Upper lobe of left lung (tissue), 4 donors: ENCODE measurements around the gene PSORS1C2.

ENCODE experiments used
- CTCF ChIP-seq, 6 experiments: fragments of 450-650 bp in 4 of 6; fragments of 200-600 bp in 2 of 6; sonication (generic) in 2 of 6; IDR thresholded peaks; one replicate each; pipeline ENCODE4 v1.5.1; 2016 to 2019; ENCODE audit warnings: antibody characterized with exemption in 6 of 6
- POLR2A ChIP-seq, 4 donors: fragments of 450-650 bp; IDR thresholded peaks; one replicate each; pipeline ENCODE4 v1.5.1; 2016 to 2017; ENCODE audit warnings: antibody characterized with exemption in 4 of 4, mild to moderate bottlenecking in 2 of 4
- POLR2AphosphoS5 ChIP-seq, 2 donors: sonication (generic); formaldehyde crosslinking; IDR thresholded peaks; one replicate each; pipeline ENCODE4 v1.5.1; 2017; ENCODE audit warnings: antibody characterized with exemption in 2 of 2

- no peak for TF ChIP-seq CTCF (IDR thresholded peaks at IDR 0.05)
- TF ChIP-seq POLR2AphosphoS5 (IDR thresholded peaks at IDR 0.05): no peak
- TF ChIP-seq POLR2A (IDR thresholded peaks at IDR 0.05): no peak
These were observed 35.7 kb downstream of the PSORS1C2 start for GRCh38 chr6:31103136-31103535.
